Retinal pigment epithelial cell (primary cell): ENCODE data around the gene GTF3C5.
A peak's percentile ranks its signal among the peaks of the same experiment; 100 is the strongest.
"Not testable (repeated sequence)": the region's sequence is repeated elsewhere in the genome, so short reads cannot be mapped to it uniquely, and the experiment has no call there.

Source experiments
- DNase-seq: peaks from one replicate; pipeline ENCODE4 v3.0.0-alpha.2; 2010; ENCODE audit warnings: low read depth
- H3K4me3 ChIP-seq: 2 replicates; pipeline ENCODE4 v1.5.1; 2011; ENCODE audit warnings: mild to moderate bottlenecking, low read length, control low read depth, moderate library complexity
- TF ChIP-seq, protein P1 (sequence below): conservative IDR thresholded peaks from 2 replicates; pipeline ENCODE4 v1.5.1; 2011; ENCODE audit warnings: low read depth, low read length, control low read depth, inconsistent platforms

The GTF3C5 gene

DNA sequence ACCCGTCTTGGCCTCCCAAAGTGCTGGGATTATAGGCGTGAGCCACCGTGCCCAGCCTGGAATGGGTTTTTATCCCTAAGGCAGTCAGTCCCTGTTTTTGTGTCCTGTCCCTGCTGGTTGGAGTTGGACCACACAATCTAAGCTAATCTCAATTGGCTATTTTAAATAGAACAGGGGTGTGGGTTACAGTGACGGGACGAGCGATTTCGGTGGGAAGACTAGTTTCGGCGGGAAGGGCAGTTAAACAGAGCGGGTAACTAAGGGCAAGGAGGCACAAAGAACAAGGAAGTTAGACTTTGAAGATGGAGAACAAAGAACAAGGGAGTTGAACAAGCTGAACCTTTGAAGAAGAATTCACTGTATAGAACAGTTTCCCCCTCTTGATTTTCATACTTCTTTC lies 1.4 kb downstream of the GTF3C5 start:
- no peak overlapping the region for H3K4me3 ChIP-seq
- TF ChIP-seq, protein P1, sequence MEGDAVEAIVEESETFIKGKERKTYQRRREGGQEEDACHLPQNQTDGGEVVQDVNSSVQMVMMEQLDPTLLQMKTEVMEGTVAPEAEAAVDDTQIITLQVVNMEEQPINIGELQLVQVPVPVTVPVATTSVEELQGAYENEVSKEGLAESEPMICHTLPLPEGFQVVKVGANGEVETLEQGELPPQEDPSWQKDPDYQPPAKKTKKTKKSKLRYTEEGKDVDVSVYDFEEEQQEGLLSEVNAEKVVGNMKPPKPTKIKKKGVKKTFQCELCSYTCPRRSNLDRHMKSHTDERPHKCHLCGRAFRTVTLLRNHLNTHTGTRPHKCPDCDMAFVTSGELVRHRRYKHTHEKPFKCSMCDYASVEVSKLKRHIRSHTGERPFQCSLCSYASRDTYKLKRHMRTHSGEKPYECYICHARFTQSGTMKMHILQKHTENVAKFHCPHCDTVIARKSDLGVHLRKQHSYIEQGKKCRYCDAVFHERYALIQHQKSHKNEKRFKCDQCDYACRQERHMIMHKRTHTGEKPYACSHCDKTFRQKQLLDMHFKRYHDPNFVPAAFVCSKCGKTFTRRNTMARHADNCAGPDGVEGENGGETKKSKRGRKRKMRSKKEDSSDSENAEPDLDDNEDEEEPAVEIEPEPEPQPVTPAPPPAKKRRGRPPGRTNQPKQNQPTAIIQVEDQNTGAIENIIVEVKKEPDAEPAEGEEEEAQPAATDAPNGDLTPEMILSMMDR, result no peak
- DNase-seq, result no peak

DNA sequence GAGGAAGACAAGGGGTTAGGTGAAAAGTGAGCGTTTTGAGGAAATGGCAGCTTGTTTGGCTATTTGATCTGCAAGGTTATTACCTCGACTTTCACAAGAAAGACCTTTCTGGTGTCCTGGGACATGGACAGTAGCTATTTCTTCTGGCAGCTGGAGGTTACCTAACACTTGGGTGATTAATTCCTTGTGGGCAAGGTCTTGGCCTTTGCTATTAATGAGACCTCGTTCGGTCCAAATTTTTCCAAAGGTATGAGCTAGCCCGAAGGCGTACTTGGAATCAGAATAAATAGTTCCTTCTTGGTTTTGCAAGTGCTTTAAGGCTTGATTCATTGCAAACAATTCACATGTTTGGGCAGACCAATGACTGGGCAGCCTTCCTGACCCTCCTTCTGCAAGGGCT lies 4.9 kb downstream of the GTF3C5 start:
- H3K4me3 ChIP-seq, result no peak overlapping the region
- no peak for DNase-seq
- TF ChIP-seq, protein P1, result no peak

DNA sequence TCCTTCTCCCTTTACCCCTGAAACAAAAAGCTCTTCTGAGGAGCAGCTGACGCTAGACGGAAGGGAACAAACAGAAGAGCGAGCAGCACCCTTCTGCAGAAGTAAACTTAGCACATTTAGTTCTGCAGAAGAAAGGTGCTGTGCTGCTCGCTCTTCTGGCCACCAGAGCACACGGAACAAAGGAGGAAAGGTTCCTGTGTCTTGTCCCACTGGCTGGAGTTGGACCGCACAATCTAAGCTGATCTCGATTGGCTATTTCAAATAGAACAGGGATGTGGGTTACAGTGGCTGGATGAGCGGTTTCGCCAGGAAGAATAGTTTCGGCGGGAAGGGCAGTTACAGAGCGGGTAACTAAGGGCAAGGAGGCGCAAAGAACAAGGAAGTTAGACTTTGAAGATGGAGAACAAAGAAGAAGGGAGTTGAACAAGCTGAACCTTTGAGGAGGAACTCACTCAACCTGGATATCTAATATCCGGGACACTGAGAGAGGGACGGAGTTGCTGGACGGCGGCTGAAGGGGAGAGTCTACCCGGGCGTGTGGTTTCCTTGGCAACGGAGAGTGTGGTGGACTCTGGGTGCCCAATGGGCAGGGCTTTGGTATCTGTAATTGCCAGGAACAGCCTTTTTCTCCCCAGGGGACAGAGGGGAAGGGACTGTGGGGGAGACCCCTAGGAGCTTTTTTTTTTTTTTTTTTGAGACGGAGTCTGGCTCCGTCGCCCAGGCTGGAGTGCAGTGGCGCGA lies 7.1 kb downstream of the GTF3C5 start:
- DNase-seq, result no peak
- TF ChIP-seq, protein P1, result no peak
- H3K4me3 ChIP-seq, result no peak overlapping the region

DNA sequence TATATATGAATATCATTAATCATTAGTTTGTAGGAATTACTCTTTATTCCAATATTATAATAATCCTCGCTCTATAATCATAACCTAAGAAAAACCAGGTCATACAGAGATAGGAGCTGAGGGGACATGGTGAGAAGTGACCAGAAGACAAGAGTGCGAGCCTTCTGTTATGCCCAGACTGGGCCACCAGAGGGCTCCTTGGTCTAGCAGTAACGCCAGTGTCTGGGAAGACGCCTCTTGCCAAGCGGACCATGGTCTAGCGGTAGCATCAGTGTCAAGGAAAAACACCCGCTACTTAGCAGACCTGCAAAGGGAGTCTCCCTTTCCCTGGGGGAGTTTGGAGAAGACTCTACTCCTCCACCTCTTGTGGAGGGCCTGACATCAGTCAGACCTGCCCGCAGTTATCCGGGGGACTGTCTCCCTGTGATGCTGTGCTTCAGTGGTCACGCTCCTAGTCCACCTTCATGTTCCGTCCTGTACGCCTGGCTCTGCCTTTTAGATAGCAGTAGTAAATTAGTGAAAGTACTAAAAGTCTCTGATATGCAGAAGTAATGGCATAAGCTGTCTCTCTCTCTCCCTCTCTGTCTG lies 10.2 kb downstream of the GTF3C5 start:
- not testable (repeated sequence) for DNase-seq, H3K4me3 ChIP-seq
- TF ChIP-seq, protein P1, result peak; percentile 70

DNA sequence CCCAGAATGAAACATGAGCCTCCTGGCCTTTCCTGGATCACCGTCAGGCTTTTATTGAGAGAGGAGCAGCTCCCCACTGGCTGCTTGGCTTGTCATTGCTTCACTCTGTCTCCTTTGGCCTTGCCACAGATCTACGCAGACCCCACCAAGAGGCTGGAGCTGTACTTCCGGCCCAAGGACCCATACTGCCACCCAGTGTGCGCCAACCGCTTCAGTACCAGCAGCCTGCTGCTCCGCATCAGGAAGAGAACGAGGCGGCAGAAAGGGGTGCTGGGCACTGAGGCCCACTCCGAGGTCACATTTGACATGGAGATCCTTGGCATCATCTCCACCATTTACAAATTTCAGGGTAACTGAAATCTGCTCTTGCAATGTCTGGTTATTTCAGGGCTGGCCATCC lies 11.2 kb downstream of the GTF3C5 start:
- TF ChIP-seq, protein P1, result no peak
- no peak overlapping the region for H3K4me3 ChIP-seq
- DNase-seq, result no peak

DNA sequence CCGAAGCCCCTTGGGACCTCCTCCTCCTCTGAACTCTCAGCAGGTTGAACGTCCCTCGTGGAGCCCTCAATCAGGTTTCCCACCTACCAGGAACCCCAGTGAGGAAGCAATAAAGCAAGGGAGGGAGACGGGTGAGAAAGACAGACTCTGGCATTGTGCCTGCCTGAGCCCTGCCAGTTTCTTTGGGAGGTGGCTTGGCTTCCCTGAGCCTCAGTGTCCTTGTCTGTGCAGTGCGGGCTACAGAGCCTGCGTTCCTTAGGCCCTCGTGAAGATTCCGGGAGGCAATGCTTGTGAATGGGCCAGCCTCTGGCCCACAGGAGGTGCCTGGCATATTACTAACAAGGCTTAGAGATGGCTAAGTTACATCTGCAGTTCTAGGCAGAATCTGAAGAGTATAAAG lies 11.9 kb downstream of the GTF3C5 start:
- no peak for DNase-seq
- H3K4me3 ChIP-seq, result no peak overlapping the region
- TF ChIP-seq, protein P1, result no peak
